Muscle of back (tissue), 13 donors: Measurements from ENCODE around the gene SHOC1. TPM values are rescaled to one million over a fixed set of nuclear protein-coding genes. Genes with fewer than 3 reads are reported as not detected.
A peak's percentile ranks its signal among the peaks of the same experiment; 100 is the strongest.
"Not testable (repeated sequence)": the region's sequence is repeated elsewhere in the genome, so short reads cannot be mapped to it uniquely, and the experiment has no call there.

Experiments
- DNase-seq, 3 donors: peaks; one replicate each; pipeline versions ENCODE4 v3.0.0 to v3.0.0-alpha.2; 2013
- long read RNA-seq, 9 donors: transcript quantifications; one replicate each; lab custom pipeline, GENCODE V29; 2026
- polyA plus RNA-seq, 10 donors: library from polyadenylated mRNA; unstranded; fragments of 120-200 nt; gene quantifications; one replicate each; pipeline ENCODE4 v1.2.1, GENCODE V29; 2013; ENCODE audit not compliant: insufficient read length in 10 of 10

SHOC1 gene
- polyA plus RNA-seq, result under 1 TPM in 9 of 10 donors, not detected in 1; 0.04 to 0.35 (median 0.15) TPM
- long read RNA-seq, donor 1, result 0 reads
- long read RNA-seq, donor 2, result 0 reads
- long read RNA-seq, donor 3, result 0 reads
- long read RNA-seq, donor 4, result 0 reads
- long read RNA-seq, donor 5, result 0 reads
- long read RNA-seq, donor 6, result 0 reads
- long read RNA-seq, donor 7, result 0 reads
- long read RNA-seq, donor 8, result 0 reads
- long read RNA-seq, donor 9, result 0 reads

DNA sequence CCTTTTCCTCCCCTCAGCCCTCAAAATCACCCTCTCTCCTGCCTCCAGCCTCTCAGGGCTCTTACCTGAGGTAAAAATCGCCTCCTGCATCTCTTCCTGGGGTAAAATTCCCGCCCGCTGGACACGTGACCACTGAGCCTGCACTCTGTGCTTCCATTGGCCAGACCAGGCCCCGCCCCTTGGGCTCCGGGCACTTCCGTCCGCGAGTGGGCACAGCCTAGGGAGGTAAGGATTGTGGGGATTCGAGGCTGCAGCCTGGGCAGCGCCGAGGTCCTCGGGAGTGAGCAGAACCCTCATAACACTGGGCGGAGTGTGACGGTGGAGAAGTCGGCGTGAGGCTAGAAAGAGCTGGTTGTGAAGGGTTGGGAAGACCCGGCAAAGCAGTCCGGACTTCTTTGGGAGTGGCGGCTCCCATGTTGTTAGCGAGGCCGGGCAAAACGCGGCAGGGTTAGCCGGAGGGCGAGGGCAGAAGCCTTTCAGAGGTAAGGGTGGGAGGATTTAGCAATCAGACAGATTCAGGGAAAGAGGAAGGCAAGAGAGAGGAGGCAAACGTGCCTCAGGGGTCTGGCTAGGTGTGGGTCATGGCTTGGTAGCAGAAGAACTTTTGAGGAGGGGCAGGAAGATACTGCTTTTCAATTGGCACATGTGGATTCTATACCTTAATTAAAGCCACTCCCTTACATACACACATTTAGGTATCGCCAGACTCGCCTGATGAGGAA lies at the start of gene SHOC1:
Gene SHOC1, minus strand, starts transcription at position 103 of the 722 bp plus-strand sequence. CDS start 3,519 bp downstream, outside the sequence.
- DNase-seq, result no peak

DNA sequence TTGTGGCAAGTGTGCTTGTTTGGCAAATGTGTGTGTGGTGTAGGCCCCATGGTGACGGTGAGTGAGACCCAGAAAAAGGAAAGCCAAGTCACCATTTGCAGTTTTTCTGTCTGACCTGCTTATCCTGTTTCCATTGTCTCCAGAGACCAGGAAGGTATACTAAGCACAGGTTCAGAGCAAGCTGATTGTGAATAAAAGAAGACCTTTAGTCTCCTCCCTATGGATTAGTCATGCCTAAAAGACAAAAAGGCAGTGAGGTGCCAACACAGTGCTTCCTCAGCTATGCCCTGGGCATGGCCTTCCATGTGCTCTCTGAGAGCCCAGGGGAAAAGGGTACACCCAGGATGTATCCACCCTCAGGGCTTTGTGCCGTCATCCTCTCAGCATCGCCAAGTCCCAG lies 49.2 kb upstream of the SHOC1 start:
- no peak for DNase-seq

DNA sequence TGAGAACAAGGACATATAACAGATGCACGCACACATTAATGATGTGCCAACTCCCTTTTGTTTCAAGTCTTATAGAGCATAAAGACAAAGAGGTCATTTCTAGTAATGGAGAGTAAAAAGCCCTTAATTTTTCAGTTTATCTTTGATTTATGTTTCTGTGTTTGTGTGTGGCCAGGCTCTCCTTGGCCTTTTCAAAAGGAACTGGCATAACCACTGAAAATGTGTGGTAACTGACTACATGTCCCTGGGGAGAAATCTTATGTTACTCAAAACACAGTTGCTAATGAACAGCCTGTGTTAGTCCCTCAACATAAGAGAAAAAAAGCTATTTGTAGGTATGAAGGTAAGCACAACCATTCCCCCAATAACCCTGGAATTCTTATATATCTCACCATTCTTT lies 47.6 kb upstream of the SHOC1 start:
- DNase-seq, result no peak

DNA sequence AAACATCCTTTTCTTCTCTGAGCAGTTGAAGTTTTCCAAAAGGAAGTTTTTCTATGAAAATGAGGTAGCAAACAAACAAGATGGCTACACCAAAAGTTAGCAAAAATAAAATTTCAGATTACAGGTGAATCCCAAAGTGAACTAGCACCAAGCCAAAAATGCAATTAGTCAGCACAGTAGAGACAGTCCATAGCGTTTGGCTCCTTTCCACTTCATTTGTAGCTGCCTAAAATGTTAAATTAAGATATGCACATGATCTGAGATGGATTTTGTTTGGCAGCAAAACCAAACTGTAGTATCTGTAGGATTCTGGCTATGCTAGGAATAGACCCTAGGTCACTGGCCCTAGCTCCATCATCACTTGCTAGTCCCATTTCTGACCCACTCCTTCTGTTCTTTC lies 45.7 kb upstream of the SHOC1 start:
- DNase-seq, result no peak

DNA sequence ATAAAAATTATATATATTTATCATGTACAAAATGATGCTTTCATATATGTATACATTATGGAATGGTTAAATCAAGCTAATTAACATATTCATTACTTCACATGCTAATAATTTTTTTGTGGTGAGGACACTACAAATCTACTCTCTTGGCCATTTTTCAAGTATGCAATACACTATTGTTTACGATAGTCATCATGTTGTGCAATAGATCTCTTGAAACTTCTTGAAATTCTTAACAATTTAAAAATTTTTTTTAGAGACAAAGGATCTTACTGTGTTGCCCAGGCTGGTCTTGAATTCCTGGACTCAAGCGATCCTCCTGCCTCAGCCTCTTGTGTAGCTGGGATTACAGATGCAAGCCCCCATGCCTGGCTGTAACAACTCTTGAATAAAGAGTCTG lies 45.2 kb upstream of the SHOC1 start:
- DNase-seq, result no peak

DNA sequence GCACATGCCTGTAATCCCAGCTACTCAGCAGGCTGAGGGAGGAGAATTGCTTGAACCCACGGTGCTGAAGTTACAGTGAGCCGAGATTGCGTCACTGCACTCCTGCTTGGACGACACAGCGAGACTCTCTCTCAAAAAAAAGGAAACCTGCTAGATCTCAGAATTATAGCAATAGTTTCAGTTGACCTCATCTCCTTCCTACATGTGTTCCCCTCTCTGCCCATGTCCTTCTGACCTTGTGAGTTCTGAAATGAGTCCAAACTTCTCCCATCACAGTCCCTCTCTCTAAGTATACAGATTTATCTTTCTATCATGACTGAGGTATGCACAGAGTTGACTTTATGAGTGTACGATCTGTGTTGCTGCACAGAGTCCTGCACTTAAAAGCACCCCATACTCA lies 44.6 kb upstream of the SHOC1 start:
- peak in 2 of 3 donors; percentile 27 to 65 for DNase-seq

DNA sequence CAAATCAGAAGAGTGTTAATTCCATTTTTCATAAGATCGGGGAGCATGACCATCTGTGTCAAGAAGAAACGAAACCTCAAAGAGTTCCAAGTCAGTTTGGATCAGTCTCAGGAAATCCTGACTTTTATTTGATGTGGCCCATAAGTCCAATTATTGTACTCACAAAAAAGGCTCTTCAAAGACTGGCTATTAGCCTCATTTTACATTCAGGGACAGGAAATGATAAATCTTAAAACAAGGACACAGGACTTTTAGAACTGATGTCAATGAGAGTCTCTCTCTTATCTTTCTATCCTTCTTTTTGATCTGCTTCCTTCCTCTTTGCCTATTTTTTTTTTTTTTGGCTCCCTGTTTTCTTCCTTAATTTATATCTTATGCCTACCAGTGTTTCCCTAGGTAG lies 43.7 kb upstream of the SHOC1 start:
- DNase-seq, result no peak

DNA sequence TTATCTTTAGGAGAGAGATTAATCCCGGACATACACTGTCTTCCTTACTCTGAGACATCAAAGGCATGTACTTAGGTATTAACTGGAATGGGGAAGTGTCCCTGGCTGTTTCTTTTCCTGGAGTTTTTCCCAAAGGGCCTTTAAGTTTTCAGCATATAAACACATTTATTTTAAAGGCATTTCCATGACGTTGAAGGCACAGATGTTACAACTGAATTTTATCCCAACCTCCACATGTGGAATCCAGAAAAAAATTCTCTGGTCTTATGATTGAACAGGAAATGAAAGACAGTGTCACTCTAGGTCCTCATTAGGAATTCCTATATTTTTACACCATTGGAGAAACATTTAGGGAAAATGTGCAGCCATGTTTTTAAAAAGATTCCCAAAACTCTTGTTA lies 41.6 kb upstream of the SHOC1 start:
- DNase-seq, result peak in 1 of 3 donors; percentile 44

DNA sequence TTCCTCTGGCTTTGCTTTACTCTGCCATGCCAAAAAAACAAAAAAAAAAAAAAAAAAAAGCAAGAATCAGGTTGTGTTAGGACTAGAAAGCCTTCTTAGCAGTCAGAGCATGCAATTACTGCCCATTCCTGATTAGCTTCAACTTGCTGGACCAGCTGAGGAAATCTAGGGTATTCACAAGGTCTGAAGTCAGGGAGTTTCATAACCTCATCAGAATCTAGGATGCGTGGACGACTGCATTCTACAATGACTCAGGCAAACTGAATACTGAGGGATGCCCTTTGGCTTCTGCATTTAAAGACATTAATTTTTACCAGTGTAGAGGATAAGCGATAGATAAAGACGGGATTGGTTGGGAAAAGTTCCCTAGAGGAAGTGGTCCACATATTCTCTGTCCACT lies 39.2 kb upstream of the SHOC1 start:
- DNase-seq, result no peak

DNA sequence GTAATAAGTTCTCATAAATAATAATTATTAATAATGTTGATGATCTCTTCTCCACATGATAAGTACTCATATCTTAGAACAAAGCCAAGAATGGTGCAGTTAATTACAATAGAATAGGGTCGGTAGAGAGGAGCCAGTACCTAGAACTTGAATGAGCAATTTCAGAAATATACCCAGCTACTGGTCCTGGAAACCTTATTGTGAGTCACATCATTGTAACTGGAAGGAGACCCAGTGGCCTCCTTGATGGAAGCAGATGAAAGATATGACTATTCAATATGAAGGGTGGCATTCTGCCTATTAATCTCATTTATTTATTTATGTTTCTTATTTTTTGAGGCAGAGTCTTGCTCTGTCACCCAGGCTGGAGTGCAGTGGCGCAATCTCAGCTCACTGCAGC lies 37.7 kb upstream of the SHOC1 start:
- no peak for DNase-seq

DNA sequence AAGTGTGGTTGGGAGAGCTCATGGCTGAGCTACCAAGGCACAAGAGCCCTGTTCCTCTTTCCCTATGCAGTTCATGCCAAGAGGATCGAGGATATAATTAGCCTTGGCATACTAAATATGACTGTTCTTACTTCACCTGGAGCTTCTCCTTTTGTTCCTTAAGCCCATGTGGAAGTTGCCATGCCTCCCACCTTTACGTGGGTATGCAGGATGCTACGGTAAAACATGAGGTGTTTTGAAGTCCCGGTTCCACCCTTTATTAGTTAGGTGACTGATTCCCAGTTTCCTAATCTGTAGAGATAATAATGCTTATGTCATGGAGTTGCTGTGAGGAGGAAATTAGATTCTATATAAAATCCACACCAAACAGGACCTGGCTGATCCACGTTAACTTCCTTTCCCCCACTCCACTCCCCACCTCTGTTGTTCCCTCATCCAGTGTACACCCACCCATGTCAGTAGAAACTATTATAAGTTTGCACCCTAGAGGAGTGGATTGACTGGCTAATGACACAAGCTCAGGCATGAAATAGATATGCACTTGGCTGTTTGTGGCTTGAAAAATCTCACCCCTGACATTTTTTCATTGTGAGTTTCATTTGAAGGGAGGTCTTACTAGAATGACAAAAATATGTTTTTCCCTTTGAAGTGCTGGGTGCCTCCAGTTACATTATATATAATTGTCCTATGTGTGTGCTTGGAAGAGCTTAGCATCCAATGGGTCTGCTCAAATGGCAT lies 36.8 kb upstream of the SHOC1 start:
- no peak for DNase-seq

DNA sequence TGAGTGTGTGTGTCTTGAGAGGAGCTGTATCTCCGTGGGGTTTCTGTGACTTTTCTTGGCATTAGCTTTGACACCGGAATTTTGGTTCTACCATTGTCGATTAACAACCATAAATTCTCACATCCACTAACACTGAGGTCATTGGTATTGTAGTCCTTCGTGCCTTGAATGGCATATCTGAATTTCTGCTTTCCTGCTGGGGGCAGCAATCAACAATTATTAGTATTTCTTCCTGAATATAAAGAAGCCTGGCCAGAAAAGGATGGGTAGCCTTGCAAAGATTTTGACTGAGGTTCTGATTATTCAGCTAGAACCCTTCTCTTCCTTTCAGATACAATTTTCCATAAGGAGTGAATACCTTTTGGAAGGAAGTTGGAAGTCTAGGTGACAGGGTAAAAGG lies 33.5 kb upstream of the SHOC1 start:
- no peak for DNase-seq

DNA sequence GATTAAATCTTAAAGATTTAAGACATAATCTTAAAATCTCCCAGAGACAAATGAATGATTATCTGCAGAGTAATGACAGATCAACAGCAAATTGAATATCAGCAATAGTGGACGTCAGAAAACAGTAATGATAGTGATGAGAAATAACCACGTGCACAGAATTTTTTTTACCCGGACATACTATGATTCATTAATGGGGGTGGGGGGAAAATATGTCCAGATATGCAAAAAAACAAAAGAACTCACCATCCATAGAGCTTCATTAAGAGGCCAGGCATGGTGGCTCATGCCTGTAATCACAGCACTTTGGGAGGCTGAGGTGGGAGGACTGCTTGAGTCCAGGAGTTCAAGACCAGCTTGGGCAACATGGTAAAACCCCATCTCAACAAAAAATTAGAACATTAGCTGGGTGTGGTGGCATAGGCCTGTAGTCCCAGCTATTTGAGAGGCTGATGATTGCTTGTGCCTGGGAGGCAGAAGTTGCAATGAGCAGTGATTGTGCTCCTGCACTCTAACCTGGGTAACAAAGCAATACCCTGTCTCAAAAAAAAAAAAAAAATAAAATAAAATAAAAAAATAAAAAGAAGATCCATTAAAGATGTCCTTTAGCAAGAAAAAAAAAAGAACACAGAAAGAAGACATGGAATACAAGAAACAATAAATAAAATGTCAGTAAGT lies 30.9 kb upstream of the SHOC1 start:
- DNase-seq, result no peak

DNA sequence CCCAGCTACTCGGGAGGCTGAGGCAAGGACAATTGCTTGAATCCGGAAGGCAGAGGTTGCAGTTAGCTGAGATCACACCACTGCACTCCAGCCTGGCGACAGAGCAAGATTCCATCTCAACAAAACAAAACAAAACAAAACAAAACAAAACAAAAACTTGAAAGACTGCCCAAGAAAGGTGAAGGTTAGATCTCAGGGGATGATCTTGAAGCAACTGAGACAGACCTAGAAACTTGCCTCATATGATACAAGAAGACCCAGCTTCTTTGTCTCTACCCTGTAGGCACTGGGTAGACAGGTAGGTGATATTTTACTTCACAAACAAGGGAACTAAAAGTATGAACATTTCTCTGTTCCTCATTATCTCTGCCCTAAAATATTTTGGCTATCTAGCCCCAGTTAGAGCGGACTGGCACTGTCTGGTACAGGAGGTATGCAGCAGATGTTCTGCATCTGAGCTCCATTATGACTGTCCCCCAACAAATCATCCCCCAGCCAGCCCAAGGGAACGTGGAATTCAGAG lies 26.3 kb upstream of the SHOC1 start:
- no peak for DNase-seq

DNA sequence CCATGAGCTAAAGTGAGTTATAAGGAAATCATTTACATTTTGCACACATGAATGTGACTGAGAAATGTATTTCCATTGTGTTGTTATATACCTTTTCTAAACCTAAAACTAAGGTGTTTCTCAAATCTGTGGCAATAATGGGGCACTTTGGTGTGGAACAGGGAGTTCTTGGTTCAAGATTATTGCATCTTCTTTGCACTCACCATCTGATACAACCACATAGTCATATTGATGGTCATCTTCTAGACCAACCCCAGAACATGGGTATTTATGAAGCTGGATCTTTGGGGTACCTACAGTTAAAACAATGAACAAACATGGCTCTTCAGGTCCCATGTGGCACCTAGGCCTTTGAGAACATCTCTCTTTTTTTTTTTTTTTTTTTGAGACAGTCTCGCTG lies 24.6 kb upstream of the SHOC1 start:
- no peak for DNase-seq

DNA sequence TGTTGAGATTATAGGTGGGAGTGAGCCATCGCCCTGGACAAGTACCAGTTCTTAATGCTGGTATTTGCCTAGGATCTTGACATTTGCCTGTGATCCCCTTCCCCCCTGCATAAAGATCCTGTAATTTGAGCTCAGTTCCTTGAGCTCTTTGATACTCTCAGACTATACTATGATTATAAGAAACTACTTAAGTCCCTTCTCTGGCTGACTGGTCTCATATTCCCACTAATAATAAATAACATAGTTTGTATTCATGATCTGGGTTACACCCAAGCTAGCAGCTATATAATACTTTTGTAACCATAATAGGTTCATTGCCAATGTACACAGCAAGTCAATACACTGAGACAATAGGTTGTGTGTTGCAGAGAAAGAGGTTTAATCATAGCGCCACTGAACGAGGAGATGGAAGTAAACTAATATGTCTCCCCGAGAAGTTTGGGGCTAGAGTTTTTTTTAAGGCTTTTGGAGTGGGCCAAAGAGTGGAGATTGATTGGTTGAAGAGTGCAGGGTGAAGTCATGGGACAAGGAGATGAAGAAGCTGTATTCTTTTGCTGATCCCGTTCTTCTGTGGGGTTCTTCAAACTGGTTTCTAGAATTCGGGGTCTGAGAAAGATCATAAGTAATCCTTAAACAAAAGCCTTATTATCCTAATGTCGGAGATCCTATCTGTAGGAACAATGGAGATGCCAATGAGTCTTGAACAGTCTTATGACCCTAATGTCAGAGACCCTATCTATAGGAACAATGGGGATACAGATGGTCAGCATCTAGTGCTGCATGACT lies 20.7 kb upstream of the SHOC1 start:
- DNase-seq, result no peak

DNA sequence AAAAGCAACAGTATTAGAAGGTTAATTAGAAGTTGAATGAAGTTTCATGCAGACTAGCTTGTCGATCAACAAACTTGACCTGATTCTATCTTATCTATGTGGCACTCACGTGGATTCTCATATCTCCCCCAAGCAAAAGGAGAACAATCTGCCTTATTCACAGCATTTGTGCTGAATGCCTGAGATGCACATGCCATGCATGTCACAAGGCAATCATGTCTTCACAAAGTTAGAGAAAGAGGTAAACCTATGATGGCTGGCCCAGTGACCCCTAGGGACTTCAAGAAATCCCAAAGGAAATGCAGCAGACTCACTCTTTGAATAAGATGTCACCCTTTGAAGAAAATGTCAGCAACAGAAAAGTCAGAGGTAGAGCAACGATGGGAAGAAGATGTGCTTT lies 17.6 kb upstream of the SHOC1 start:
- DNase-seq, result no peak

DNA sequence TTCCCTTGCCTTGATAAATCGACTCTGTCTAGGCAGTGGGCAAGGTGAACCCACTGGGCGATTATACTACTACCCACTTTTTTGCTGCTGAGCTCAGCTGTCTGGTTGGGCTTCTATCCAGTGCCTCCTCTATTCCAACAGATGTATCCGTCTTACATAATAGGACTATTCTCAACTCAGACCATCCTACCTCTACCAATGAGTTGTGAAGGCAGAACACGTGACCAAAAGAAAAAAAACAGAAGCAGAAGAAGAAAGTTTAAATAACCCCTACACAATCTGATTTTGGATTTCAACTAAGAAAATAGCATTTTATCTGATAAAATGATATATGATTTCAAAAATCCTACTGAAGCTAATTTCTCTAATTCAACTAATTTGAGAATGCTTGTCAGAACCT lies 16.2 kb upstream of the SHOC1 start:
- no peak for DNase-seq

DNA sequence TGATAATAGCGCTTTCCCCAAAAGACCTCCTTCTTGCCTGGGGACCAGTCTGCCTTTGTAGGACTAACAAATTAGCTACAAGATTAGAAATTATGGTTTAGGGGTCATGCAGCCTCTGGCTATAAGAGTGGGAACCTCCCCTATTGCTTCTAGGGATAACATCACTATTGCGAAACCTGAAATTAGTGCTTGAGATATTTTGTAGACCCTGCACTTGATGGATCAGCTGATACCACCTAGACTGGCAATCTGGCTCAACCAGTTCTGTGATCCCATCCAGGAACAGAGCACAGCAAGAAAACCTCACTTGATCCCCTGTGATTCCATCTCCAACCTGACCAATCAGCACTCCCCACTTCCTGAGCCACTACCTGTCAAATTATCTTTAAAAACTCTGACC lies 15.7 kb upstream of the SHOC1 start:
- DNase-seq, result not testable (repeated sequence)

DNA sequence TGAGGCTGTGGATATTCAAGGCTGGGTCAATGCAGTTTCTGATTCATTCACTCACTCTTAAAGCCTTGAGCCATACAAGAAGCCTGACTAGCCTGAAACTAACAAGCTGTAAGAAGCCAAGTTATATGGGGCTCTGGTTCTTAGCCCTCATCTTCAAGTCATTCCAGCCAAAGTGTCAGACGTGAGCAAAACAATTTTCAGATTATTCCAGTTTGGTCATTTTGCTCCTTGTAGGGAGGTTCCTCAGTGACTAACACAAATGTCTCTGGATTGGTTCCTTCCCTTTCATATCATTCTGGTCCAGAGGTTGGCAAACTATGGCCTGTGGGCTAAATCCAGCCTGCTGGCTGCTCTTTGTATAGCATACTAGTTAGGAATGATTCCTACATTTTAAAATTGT lies 12.5 kb upstream of the SHOC1 start:
- DNase-seq, result no peak

DNA sequence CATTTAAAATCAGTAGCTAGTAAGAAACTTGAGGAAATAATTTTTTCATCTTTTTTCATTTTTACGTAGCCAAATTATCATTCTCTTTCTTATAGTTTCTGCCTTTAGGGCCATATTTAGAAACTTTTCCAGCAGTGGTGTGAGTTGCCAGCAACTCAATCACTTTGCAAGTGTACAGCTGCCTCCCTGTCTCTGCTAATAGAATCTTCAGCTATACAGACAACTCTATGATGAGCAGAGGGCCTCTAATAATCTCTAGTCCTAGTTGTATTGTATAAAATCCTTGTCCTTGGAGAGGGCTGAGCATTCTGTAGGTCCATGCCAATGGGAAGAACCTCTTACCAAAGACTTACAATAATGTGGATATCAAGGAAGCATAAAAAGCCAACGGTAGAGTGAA lies 11.5 kb upstream of the SHOC1 start:
- DNase-seq, result no peak
